Measurements from ENCODE around the gene TF.

Gene TF

DNA sequence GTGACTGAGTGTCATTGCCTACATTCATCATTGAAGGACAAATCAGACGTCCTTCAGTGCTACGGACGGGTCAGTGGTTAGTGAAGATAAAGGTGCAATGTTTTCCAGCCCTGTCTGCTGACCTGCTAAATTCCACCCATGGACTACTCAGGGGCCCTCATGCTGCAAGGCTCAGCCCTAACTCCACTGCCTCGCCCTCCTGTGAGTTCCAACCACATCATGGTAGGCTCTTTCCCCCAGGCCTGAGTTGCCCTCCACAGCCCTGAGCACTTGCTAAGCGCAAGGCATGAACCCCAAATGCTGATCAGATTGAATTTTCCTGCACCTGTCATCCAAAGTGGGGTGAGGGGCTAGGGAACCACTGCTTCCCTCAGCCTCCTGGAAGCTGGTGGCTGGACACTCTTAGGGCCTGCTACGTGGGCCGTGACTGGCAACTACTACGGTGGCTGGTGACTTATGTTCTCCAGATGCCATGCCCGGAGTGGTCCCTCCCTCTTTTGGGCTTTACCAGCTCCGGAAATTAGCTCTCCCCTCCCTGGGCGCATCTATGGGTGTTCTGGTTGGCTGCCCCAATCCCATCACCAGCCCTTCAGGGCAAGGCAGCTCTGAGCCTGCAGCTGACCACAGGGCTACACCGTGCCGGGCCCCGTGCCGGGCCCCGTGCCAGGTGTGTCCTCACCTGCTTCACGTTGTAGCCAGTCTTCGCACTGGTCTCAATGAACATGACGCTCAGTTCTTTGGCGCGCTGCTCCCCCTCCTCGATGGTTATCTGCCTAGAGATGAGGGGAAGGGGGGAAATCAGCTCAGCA, 91.5 kb downstream of the TF start:
- H3K27me3 ChIP-seq (ENCODE audit: insufficient read depth, poor library complexity, severe bottlenecking), result no peaks in the 10 kb centered on the region
- H3K27ac ChIP-seq (replicated peaks), result no peak overlapping the region
- no peak overlapping the region for H3K4me3 ChIP-seq (replicated peaks; ENCODE audit: insufficient read depth, low read length)
- no peak for DNase-seq (ENCODE audit: low read depth in 1 of 2, low spot score in 1 of 2)
- TF ChIP-seq POLR2AphosphoS5 (IDR thresholded peaks at IDR 0.05; ENCODE audit: low read depth), result no peak
- TF ChIP-seq REST (IDR thresholded peaks at IDR 0.05; ENCODE audit: insufficient replicate concordance, low read depth), result no peak

GRCh38 chr3:133838296-133838789, 92.2 kb downstream of the TF start:
- H3K4me3 ChIP-seq (replicated peaks; ENCODE audit: insufficient read depth, low read length), result no peak overlapping the region

GRCh38 chr3:133838916-133839800, 93.0 kb downstream of the TF start:
- Histone ChIP-seq H3K27ac (replicated peaks) (no peak overlapping the region), H3K27me3 (ENCODE audit: insufficient read depth, poor library complexity, severe bottlenecking) (no peaks in the 10 kb centered on the region), H3K4me3 (replicated peaks; ENCODE audit: insufficient read depth, low read length) (no peak overlapping the region)
- TF ChIP-seq SPI1 (IDR thresholded peaks at IDR 0.05; ENCODE audit: borderline replicate concordance, low read depth) (no peak), GABPA (IDR thresholded peaks at IDR 0.05; ENCODE audit: low read depth) (no peak)
- TF ChIP-seq, protein P1, sequence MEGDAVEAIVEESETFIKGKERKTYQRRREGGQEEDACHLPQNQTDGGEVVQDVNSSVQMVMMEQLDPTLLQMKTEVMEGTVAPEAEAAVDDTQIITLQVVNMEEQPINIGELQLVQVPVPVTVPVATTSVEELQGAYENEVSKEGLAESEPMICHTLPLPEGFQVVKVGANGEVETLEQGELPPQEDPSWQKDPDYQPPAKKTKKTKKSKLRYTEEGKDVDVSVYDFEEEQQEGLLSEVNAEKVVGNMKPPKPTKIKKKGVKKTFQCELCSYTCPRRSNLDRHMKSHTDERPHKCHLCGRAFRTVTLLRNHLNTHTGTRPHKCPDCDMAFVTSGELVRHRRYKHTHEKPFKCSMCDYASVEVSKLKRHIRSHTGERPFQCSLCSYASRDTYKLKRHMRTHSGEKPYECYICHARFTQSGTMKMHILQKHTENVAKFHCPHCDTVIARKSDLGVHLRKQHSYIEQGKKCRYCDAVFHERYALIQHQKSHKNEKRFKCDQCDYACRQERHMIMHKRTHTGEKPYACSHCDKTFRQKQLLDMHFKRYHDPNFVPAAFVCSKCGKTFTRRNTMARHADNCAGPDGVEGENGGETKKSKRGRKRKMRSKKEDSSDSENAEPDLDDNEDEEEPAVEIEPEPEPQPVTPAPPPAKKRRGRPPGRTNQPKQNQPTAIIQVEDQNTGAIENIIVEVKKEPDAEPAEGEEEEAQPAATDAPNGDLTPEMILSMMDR (IDR thresholded peaks at IDR 0.05; ENCODE audit: insufficient read depth, low read length), result no peak
- DNase-seq (ENCODE audit: low read depth in 1 of 2, low spot score in 1 of 2), result no peak

More at GRCh38 chr3:133838296-133838789, 92.2 kb downstream of the TF start:
- no peak for DNase-seq (ENCODE audit: low read depth in 1 of 2, low spot score in 1 of 2)
- Histone ChIP-seq H3K27ac (replicated peaks) (no peak overlapping the region), H3K27me3 (ENCODE audit: insufficient read depth, poor library complexity, severe bottlenecking) (no peaks in the 10 kb centered on the region)
- TF ChIP-seq, protein P1 (IDR thresholded peaks at IDR 0.05; ENCODE audit: insufficient read depth, low read length), result no peak
- no peak for TF ChIP-seq GABPA (IDR thresholded peaks at IDR 0.05; ENCODE audit: low read depth)
- no peak for TF ChIP-seq SPI1 (IDR thresholded peaks at IDR 0.05; ENCODE audit: borderline replicate concordance, low read depth)
- TF ChIP-seq REST (IDR thresholded peaks at IDR 0.05; ENCODE audit: insufficient replicate concordance, low read depth), result no peak

- Histone ChIP-seq H3K27me3 (ENCODE audit: insufficient read depth, poor library complexity, severe bottlenecking) (no peaks in the 10 kb centered on the region), H3K27ac (replicated peaks) (no peak overlapping the region), H3K4me3 (replicated peaks; ENCODE audit: insufficient read depth, low read length) (no peak overlapping the region)
- DNase-seq (ENCODE audit: low read depth in 1 of 2, low spot score in 1 of 2), result no peak
- TF ChIP-seq, protein P1 (IDR thresholded peaks at IDR 0.05; ENCODE audit: insufficient read depth, low read length), result no peak
- TF ChIP-seq GABPA (IDR thresholded peaks at IDR 0.05; ENCODE audit: low read depth) (no peak), POLR2AphosphoS5 (IDR thresholded peaks at IDR 0.05; ENCODE audit: low read depth) (no peak), REST (IDR thresholded peaks at IDR 0.05; ENCODE audit: insufficient replicate concordance, low read depth) (no peak), SPI1 (IDR thresholded peaks at IDR 0.05; ENCODE audit: borderline replicate concordance, low read depth) (no peak)
Observed at GRCh38 chr3:133840055-133840737, 94.0 kb downstream of the TF start.
